Frontal cortex (tissue), 4 donors: Measurements from ENCODE around the gene SOAT1. TPM values are rescaled to one million over a fixed set of nuclear protein-coding genes. Genes with fewer than 3 reads are reported as not detected.
"Not testable (repeated sequence)": the region's sequence is repeated elsewhere in the genome, so short reads cannot be mapped to it uniquely, and the experiment has no call there.

Experiments
- DNase-seq, 2 donors: peaks; one replicate each; pipeline ENCODE4 v3.0.0; 2012; ENCODE audit warnings: low spot score in 2 of 2
- FAIRE-seq: peaks from 2 replicates; lab custom pipeline; 2012; peaks lifted over from hg19 to GRCh38; lab: Jason Lieb, UNC
- total RNA-seq: library from RNA; depleted of rRNA; stranded (reverse); fragments of >200 nt; gene quantifications from one replicate; pipeline ENCODE4 v1.2.3, GENCODE V29; 2014
- donor health status: control.
- donor health status: control.
- donor health status: control.

Gene SOAT1
- 15.9 TPM for total RNA-seq

DNA sequence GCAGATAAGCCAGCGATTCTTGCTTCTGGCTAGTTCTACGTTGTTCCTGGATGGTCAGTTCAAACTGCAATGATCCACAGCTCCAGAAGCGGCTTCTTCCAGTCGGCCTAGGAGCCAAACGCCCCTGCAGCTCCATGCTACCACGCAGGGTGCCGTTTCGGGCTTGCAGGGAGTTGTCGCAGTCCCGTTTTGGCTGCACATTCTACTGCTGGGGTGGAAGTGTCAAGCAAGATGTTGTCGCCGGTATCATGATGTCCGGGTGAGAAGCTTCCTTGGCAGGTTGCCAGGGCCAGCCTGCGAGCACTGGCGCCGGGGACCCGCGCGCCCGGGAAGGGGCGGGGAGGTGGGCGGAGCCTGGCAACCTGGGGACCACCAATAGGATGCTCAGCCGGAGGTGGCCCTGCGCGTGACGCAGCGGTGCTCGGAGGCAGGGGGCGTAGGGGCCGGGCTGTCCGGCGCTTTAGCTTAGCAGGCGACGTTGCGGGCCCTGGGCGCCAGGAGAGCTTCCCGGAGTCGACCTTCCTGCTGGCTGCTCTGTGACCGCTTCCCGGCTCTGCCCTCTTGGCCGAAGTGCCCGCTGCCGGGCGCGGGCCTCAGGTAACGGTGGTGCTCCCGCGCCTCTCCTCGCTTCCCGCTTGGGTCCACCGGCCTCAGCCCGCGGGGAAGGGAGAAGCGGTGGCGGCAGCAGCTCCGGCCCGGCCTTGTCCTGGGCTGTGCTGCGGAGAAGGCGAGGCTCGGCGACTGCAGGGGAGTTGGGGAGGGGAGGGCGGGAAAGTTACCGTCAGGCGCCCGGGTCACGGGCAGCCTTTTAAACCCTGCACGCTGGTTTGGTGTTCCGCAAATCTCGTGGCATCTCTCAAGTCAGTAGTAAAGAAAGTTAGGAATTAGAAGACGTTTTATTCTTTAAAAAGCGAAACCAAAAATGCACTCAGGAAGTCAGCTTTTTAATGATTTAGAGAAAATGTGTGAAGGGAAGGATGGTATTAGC lies at the start of gene SOAT1:
TSS of gene SOAT1 (plus strand) at position 458 of the 988 bp plus-strand sequence. CDS start 8,888 bp downstream, outside the sequence.
- no peak for FAIRE-seq

DNA sequence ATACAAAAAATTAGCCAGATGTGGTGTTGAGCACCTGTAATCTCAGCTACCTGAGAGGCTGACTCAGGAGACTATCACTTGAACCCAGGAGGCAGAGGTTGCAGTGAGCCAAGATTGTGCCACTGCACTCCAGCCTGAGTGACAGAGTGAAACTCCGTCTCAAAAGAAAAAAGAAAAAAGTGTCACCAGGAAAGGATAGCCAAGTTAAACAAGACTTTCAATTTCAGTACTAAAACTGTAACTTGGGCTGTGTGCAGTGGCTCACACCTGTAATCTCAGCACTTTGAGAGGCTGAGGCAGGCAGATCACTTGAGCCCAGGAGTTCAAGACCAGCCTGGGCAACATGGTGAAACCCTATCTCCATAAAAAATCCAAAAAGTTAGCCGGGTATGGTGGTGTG lies 48.2 kb upstream of the SOAT1 start:
- not testable (repeated sequence) for DNase-seq, FAIRE-seq

More for the DNA sequence above, at the start of gene SOAT1:
- DNase-seq: peak; percentile 82 to 89

DNA sequence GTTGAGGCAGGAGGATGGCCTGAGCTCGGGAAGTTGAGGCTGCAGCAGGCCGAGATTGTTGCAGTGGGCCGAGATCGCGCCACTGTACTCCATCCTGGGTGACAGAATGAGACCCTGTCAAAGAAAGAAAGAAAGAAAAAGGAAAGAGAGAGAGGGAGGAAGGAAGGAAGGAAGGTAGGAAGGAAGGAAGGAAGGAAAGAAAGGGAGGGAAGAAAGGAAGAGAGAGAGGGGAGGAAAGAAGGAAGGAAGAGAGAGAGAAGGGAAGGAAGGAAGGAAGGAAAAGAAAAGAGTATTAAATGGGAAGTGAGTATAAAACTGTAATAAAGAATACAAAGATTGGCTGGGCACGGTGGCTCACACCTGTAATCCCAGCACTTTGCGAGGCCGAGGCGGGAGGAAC lies 45.7 kb upstream of the SOAT1 start:
- FAIRE-seq (no peak), DNase-seq (no peak)

DNA sequence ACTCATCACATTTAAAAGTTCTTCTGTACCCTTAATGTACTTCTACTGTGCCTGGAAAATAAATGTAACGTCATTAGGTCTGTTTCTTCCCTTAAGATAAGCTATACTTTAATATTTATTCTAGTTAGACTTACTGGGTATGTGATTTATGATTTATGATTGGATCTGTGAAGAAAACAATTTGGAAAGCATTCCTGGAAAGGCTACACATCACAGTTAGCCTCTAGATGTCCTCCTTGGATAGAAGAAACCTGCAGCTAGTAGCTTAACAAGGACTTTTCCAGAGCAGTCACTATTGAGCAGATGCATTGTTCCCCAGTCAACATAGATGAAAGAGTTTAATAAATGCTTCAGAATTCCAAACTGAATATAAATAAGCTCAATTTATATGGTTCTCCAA lies 41.9 kb upstream of the SOAT1 start:
- no peak for FAIRE-seq
- peak in 1 of 2 donors; percentile 41 for DNase-seq

GRCh38 chr1:179252606-179253005 lies 41.0 kb upstream of the SOAT1 start:
- DNase-seq (no peak), FAIRE-seq (no peak)

DNA sequence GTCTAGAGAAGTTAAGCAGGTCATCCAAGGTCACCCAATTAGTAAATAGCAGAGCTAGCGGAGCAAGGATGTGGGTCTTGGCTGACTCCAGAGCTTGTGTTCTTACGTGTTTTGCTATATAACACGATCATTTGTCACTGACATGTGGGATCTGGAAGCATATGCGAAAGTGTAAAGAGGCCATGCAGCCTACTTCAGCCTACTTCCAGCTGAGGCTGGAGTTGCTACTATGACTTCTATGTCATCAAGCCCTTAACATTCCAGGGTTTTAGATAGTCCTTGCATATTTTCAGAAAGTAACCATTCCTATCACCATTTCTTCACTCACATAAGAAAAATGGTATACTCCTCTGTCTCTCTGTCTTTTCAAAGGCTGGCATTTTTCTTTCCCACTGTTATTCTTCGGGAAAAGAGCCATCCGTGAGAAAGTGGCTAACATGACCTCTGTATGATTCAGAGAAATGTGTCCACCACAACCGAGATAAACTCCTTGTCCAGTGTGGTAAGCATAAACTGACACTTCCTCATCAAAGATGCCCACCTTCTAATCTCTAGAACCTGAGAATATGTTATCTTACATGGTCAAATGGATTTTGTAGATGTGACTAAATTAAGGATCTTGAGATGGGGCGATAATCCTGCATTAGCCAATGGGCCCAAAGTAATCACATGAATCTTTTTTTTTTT lies 40.2 kb upstream of the SOAT1 start:
- FAIRE-seq: no peak

GRCh38 chr1:179262183-179262582 lies 31.4 kb upstream of the SOAT1 start:
- DNase-seq: no peak
- FAIRE-seq: no peak

More for the DNA sequence above, 40.2 kb upstream of the SOAT1 start:
- DNase-seq: no peak

- no peak for FAIRE-seq
Observed at GRCh38 chr1:179263121-179263520, 30.5 kb upstream of the SOAT1 start.

GRCh38 chr1:179264507-179264906 lies 29.1 kb upstream of the SOAT1 start:
- no peak for DNase-seq
- no peak for FAIRE-seq

More at GRCh38 chr1:179263121-179263520, 30.5 kb upstream of the SOAT1 start:
- no peak for DNase-seq

- no peak for FAIRE-seq
Observed at GRCh38 chr1:179269071-179269470, 24.5 kb upstream of the SOAT1 start.

GRCh38 chr1:179274424-179274823 lies 19.2 kb upstream of the SOAT1 start:
- FAIRE-seq, DNase-seq: not testable (repeated sequence)

More at GRCh38 chr1:179269071-179269470, 24.5 kb upstream of the SOAT1 start:
- no peak for DNase-seq

- FAIRE-seq (no peak), DNase-seq (no peak)
Observed at GRCh38 chr1:179278920-179279319, 14.7 kb upstream of the SOAT1 start.

GRCh38 chr1:179283992-179284391 lies 9.6 kb upstream of the SOAT1 start:
- FAIRE-seq: no peak
- no peak for DNase-seq

DNA sequence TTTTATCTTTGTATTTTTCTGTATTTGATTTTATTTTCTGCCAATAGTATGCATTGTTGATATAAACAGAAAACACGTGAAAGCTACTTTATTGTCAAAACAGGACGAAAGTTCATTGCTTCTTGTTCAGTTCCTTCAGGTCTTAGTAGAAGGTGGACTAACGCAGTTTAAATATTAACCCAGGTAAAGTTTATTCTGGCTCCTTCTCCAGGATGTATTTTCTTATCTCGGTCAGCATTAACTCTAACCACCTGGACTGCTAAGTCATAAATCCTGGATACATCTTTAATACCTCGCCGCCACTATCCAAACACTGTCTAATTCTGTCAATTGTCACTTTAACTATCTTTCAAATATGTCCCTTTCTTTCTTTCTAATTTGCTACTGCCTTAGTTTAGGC lies 5.7 kb upstream of the SOAT1 start:
- no peak for FAIRE-seq

DNA sequence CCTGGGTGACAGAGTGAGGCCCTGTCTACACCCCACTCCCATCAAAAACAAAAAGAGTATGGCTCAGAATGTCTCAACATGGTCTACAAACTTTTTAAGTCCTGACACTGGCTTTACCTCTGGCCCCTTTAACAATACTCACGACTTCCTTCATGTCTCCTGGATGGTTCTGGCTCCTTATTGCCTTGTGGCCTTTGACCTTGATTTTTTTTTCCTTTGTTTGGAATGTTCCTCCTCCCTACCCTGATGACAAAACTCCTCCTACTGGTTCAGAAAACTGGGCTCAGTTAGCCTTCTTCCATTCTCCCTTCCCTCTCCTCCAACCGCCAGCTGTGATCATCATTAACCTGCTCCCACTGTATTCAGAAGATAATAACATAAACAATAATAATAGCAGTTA lies 4.6 kb upstream of the SOAT1 start:
- DNase-seq: no peak
- FAIRE-seq: no peak

More for the DNA sequence above, 5.7 kb upstream of the SOAT1 start:
- no peak for DNase-seq

DNA sequence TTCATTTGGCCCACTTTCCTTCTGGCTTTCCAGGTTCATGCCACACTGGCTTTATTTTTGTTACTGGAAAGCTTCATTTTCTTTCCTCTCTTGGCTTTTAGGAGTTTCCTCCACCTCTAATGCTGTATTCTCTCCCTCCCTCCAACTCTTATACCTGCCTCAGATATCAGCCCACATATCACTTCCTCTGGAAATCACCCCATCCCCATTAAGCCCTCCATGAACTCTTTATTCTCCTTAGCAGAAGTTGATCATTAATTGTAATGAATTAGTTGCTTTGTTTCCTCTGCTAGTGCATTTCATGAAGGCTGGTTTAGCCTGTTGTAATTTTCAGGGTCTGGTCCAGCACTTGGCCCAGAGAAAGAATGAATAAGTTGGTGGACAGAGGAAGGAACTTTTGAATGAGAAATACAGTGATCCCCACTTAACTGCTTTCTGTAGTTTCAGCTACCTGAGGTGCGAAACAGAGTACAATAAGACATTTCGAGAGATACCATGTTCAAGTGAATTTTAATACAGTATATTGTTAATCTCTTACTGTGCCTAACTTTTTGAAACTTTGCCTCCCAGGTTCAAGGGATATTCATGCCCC lies 1.7 kb downstream of the SOAT1 start:
- DNase-seq (no peak), FAIRE-seq (no peak)

DNA sequence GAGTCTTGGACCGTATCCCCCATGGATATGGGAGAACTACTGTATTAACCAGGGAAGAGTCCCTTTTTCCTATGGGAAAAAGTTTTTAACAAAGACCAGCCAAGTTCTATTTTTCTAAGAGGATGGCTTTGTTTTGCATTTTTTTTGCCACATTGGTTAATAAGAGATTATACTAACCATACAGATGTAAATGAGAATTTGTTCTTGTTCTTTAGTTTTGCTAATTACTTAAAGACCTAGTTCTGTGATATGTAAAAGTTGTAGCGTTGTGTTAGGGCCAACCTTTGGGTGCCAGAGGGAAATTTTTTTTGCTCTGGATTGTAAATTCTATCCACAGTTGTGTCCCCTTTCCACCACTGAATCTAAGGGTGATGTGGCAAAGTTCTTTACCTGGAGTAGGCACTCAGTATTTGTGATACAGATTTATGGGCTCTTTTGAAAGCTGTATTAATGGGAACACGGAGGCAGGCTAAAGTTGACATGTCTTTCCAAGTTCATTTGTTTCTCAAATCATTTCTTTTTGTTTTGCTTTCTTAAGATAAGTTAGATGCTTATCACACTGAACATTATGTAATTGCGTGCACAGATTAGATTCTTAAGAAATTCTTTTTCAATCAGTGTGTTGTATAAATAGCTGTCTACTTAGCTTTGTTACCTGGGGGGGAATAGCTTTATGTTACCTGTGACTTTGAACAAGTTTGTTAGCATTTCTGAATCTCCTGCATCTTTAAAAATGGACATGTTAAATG lies 2.9 kb downstream of the SOAT1 start:
- FAIRE-seq (no peak), DNase-seq (no peak)

- DNase-seq (no peak), FAIRE-seq (no peak)
Observed at GRCh38 chr1:179297105-179297378, 3.4 kb downstream of the SOAT1 start.

GRCh38 chr1:179298952-179299351 lies 5.4 kb downstream of the SOAT1 start:
- FAIRE-seq (no peak), DNase-seq (no peak)

DNA sequence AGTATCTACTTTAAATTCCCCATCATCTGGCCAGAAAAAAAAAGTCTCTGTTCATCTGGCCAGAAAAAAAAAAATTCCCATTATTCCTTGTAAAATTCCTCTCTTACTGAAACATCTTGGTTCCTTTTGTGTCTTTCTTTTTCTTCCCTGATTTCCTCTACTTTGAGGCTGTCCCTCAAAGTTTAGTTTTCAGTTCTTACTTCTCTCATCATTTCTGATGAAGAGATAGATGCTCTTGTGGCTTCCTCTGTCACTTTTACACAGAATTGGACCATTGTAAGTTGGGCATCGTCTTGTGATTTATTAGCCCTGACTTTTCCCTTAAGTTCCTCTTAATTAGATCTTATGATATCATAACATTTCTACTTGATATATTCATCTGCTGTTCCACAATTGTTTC lies 6.5 kb downstream of the SOAT1 start:
- DNase-seq: no peak
- no peak for FAIRE-seq
